Measurements from ENCODE around the gene SLC41A3.

GRCh38 chr3:126125781-126126251 is 41.9 kb upstream of the SLC41A3 start:
- no peak for TF ChIP-seq POLR2A (IDR thresholded peaks at IDR 0.05)
- no peak for TF ChIP-seq CTCF (IDR thresholded peaks at IDR 0.05)
- TF ChIP-seq POLR2AphosphoS5 (IDR thresholded peaks at IDR 0.05), result no peak
